ENCODE measurements around the gene ARHGEF16.
A peak's percentile ranks its signal among the peaks of the same experiment; 100 is the strongest.

ARHGEF16 gene

DNA sequence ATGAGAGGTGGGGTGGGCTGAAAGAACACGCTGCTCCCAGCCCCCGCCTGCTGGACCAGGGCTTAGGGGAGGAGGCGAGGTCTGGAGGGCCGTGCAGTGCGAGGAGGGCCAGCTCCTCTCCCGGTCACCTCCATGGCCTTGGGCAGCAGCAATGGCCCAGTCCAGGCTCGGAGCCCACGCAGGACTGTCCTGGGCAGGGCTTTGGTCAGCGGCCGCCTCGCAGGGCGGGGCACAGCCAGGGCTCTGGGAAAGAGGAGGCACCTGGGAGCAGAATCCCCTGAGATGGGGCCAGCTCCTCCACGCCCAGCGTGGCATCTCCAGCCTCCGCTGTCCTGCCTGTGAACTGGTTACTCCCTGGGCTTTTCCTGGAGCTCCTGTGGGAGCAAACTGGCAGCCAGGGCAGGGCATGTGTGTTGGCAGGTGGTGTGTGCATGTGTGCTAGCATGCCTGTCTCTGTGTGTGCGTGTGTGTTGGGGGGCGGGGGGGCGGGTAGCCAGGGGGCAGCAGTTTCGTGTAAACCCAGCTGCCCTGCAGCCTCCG is 27.4 kb downstream of the ARHGEF16 start:
- DNase-seq (ENCODE audit: low read depth in 1 of 2, low spot score in 1 of 2), result no peak

DNA sequence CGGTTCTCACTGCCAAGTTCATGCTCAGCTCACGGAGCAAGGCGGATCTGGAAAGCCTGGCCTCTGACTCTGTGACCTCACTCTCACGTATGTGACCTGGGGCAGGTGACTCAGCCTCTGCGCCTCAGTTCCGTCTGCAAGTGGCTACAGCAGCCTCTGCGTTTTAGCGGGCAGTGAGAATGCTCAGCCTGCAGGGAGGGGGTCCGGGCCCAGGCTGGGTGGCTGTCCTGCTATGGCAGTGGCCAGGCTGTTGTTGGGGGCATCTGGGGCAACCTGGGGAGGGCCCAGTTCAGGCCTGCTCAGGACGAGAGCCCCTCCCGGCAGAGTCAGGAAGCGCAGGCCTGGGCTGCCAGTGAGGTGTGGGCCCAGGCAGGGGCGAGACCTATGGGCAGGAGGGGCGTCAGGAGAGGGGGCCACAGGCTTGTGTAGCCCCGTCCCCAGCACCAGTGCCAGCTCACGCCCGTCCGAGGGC is 27.9 kb downstream of the ARHGEF16 start:
- no peak for DNase-seq (ENCODE audit: low read depth in 1 of 2, low spot score in 1 of 2)

DNA sequence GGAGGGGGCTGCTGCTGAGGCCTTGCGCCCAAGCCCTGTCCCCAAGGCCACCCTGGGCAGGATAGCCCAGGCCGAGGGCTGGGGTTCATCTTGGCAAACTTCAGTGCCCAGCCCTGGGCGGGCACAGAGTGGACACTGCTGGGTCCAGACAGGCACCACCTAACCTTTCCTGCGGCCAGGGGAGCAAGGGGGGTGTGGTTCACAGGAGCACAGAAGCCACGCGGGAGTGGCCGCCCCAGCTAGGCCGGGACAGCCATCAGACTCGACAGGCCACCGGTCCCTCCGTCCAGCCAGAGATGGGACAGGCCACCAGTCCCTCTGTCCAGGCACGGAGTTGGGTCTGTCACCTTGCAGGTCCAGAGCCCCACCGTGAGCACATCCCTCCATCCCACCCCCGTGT is 28.9 kb downstream of the ARHGEF16 start:
- no peak for DNase-seq (ENCODE audit: low read depth in 1 of 2, low spot score in 1 of 2)

DNA sequence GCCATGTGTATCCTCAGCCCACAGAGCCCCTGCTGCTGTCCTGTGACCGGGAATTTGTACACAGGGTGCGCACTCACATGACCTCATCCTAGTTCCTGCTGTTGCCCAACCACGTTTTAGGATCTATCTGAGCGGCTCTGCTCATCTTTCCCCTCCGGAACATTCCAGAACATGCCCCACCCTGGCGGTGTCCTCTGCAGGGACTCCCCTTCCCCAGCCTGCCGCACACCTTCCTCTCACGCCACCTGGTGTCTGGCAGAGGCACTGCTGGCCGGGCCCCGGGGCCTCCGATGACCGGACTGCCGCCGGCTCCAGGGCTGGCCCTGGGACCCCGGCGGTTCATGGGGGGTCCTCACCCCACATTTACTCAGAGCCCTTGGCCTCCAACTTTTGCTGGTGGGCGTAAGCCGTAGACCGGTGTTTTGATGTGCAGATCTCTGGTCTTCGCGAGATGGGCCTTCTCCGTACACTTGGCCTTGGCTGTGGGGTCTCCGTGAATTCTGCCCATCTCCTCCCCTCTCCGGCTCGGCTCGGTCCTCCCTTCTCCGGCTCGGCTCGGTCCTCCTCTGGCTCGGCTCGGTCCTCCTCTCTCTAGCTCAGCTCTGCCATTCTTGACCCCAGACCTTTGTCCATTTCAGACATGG is 29.5 kb downstream of the ARHGEF16 start:
- peak in 1 of 2 donors; percentile 26 for DNase-seq (ENCODE audit: low read depth in 1 of 2, low spot score in 1 of 2)

GRCh38 chr1:3485016-3485415 is 30.6 kb downstream of the ARHGEF16 start:
- no peak for DNase-seq (ENCODE audit: low read depth in 1 of 2, low spot score in 1 of 2)

DNA sequence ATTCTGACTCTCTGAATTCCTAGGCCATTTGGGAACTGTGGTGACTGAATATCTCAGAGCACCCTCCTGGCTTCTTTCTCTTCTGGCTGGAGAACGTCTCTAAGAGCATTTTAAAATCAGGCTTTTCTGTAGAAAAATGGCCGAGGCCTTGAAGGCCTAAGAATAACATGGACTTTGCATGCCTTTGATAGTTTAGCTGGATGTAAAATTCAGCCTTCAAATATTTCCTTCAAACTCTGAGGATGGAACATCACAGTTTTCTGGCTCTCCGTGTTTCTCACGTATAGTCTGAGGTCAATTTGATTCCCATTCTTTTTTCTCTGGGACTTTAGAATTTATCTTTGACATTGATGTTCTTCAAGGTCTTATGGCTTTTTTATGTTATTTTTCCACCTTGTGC is 34.0 kb downstream of the ARHGEF16 start:
- DNase-seq (ENCODE audit: low read depth in 1 of 2, low spot score in 1 of 2), result no peak

DNA sequence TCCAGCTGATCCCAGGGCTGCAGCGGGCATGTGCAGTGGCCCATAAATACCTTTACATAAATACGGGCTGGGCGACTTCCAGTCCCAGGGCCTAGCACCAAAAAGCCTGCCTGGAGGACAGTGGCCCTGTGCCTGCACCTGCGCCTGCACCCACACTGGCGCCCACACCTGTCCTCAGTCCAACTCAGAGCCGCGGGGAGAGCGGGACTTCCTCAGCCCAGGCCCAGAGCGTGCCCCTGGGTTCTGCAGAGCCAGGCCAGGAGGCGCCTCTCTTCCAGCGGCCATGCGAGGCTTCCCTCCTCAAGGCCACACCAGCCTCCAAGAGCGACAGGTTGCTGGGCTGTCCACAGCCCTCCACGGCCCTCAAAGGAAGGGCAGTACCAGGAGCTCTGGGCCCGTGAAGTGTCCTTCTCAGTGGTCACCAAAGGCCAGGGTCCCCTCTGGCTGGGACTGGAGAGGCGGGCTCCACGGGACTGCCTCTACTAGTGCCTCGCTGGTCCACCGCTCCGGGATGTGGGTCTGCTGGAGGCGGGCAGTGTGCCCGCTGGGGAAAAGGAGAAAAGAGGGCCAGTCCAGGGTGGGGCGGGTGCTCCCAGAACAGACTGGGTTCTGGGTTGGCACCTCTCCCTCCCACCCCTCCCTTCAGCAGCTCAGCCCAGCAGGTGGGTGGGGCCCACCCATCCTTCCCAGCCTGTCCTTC is 35.7 kb downstream of the ARHGEF16 start:
- no peak for DNase-seq (ENCODE audit: low read depth in 1 of 2, low spot score in 1 of 2)

GRCh38 chr1:3491291-3492246 is 37.1 kb downstream of the ARHGEF16 start:
- peak; percentile 67 to 88 for DNase-seq (ENCODE audit: low read depth in 1 of 2, low spot score in 1 of 2)

GRCh38 chr1:3492545-3493246 is 38.2 kb downstream of the ARHGEF16 start:
- DNase-seq (ENCODE audit: low read depth in 1 of 2, low spot score in 1 of 2), result no peak

- no peak for DNase-seq (ENCODE audit: low read depth in 1 of 2, low spot score in 1 of 2)
Measured at GRCh38 chr1:3494321-3495308, 40.1 kb downstream of the ARHGEF16 start.

GRCh38 chr1:3495776-3496745 is 41.6 kb downstream of the ARHGEF16 start:
- DNase-seq (ENCODE audit: low read depth in 1 of 2, low spot score in 1 of 2), result no peak

GRCh38 chr1:3496916-3497315 is 42.5 kb downstream of the ARHGEF16 start:
- DNase-seq (ENCODE audit: low read depth in 1 of 2, low spot score in 1 of 2), result no peak

DNA sequence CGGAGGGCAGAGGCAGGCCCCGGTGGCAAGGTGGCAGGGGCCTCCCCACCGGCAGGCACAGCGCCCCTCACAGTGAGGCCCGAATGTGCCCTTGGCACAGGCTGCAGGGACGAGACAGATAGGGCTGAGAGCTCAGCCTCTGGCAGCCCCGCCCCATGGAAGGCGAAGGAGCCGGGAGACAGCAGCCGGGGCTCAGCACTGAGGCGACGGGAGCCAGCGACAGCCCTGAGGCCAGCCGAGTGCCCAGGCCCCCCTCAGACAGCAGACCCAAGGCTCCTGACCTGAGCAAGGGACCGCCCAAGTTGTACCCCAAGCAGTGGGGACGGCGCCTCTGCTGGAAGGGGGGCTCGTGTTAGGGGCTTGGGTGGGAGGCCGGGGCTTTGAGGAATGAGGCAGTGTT is 43.1 kb downstream of the ARHGEF16 start:
- no peak for DNase-seq (ENCODE audit: low read depth in 1 of 2, low spot score in 1 of 2)

DNA sequence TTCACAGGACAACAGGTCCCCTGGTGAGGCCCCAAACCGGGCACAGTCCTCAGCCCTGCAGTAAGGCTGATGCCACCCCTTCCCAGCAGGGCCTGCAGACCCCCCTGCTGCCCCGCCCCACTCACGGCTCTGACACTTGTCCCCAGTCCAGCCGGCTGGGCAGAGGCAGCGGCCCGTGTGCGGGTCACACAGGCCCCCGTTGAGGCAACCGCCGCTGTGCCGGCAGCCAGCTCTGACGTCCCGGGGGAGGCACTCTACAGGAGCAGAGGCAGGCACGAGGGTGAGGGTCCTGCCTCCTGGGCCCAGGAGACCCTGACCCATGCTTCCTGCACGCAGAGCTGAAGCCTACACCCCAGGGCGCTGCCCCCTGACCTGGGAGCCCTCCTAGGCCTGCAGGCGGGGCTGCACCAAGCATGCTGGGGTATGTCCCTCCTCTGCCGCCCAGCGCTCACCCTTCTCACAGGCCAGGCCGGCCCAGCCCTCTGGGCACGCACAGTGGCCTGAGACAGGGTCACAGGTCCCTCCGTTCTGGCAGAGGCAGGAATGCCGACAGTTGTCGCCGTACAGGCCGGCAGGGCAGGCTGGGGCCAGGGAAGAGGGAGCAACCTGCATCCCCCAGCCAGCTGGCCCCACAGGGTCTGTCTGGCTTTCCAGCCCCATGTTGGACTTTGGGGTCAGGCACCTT is 43.9 kb downstream of the ARHGEF16 start:
- no peak for DNase-seq (ENCODE audit: low read depth in 1 of 2, low spot score in 1 of 2)

GRCh38 chr1:3498986-3499385 is 44.5 kb downstream of the ARHGEF16 start:
- no peak for DNase-seq (ENCODE audit: low read depth in 1 of 2, low spot score in 1 of 2)

- no peak for DNase-seq (ENCODE audit: low read depth in 1 of 2, low spot score in 1 of 2)
Measured at GRCh38 chr1:3499611-3500010, 45.1 kb downstream of the ARHGEF16 start.

DNA sequence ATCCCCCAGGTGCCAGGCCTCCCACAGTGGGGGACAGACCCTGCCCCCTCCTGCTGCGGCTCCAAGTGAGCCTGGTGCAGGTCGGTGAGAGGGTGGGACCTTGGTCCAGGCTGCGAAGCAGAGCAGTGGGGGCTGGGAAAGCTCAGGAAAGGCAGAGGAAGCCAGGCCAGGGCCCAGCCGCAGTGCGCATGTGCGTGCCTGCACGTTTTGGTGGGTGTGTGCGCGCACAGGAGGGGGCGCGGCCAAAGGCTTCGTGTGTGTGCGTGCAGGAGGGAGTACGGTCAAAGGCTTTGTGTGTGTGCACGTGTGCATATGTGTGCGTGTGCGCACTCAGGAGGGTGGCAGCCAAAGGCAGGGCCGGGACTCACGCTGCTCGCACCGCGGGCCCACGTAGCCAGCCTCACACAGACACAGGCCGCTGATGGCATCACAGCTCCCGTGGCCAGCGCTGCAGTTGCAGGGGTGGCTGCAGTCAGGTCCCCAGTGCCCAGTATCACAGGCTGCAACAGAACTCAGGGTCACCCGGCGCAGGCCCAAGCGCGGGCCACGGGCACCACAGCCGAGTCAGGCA is 45.9 kb downstream of the ARHGEF16 start:
- DNase-seq (ENCODE audit: low read depth in 1 of 2, low spot score in 1 of 2), result no peak

DNA sequence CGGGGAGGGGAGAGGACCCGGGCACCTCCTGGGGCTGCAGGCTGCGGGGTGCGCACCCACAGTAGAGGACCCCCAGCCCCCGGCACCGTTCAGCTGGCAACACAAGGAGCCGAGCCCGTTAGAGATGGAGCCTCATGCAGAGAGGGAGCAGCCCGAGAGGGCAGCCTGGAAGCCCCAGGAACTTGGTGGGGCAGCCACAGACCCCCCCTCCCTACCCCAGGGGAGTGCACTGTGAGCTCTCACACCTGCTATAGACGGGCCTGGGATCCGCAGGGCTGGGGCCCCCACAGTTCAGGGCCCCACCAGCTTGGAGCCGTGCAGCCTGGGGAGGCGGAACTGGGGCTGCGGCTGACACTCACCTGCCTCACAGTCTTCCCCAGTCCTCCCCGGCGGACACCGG is 47.0 kb downstream of the ARHGEF16 start:
- no peak for DNase-seq (ENCODE audit: low read depth in 1 of 2, low spot score in 1 of 2)

Measured in stimulated activated CD4-positive, alpha-beta T cell treated with anti-CD3 and anti-CD28 coated beads, Interleukin-15, amount 100 ng/mL, for 1 hour (primary cell).